GM21825 (cell line): Measurements from ENCODE around the gene FOS.
"Not testable (repeated sequence)": the region's sequence is repeated elsewhere in the genome, so short reads cannot be mapped to it uniquely, and the experiment has no call there.

ENCODE experiments used
- ATAC-seq: cut with Tn5 transposase; IDR thresholded peaks from one replicate; pipeline ENCODE4 v1.9.1; 2021; ENCODE audit warnings: mild to moderate bottlenecking, moderate library complexity; ENCODE audit not compliant: unreplicated experiment

FOS gene

DNA sequence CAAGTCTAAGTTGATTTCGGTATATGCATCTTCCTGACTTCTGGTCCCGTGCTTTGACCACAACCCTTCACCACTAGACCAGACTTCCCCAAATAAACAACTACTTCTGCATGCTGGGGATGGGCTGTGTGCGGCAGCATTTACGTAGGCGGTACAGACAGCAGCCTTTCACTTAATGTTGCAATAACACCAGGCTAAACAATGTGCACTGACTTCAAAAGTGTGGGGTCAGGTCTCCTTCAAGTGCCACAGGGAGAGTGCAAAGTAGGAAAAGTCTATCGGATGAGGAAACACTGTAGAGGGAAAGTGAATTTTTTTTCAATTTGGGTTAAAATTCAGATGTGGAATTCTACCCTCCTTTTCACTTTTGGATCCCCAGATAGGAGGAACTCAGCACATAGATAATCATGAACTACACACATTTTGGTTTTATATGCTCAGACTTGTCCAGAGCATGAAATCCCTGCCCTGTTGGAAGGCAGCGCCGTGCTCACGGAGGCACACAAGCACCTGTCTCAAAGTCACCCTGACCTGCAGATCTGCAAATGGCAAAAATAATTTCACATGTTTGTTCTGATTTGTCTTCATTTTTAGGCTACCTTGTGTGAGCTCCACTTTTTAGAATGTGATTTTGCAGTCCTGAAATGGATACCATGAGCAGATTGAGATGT is 3.6 kb upstream of the FOS start:
- ATAC-seq, result no peak

DNA sequence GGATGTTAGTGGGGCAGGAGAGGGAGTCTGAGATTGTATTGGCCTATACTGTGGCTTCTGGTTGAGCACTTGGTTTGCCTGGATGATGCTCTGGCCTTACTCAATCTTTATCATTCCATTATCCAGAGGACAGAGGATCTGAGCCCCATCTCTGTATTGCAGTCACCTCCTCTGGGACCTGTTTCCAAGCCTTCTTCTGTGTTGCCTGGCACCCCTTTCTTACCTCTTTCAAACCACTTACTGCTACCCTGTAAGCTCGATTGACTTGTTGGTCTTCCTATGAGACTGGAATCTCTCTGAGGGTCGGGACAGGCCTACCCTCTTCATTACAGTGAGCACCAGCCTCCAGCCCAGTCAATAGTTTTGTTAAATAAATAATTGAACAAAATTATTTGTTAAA is 3.0 kb upstream of the FOS start:
- ATAC-seq, result no peak

DNA sequence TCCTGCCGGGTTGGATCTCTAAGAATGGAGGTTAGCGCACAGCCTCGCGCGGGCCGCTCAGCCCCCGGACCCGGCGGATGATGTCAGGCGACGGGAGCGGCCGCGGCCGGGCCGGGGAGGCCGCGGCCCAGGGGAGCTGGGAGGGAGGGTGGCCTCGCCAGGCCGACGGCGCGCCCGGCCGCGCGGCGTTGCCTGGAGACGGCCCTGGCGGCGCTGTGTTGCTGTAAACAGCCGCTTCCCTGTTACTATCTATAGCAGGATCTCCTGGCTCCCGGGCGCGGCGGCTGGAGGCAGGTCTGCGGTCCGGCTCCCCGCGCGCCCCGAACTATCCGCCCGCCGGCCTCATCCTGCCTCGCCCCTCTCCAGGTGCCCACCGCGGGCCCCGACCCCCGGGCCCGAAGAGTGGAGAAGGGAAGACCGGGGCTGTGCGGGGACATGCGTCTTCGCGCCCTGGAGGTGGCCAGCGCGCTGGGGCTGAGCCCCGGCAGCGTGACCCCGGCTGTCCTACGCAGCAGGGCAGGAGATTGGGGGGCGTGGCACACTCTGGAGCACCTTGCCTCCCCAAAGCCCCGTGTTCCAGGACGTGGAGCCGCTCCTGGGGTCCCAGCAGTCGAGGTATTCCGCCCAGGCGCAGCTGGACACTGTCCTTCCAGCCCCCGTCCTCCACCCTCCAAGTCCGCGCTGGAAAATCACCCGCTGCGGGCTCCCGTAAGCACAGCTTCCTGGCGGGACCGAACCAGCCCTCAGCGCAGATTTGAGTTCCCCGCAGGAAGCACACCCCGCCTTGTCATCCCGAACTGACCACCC is 1.4 kb upstream of the FOS start:
- ATAC-seq, result no peak

DNA sequence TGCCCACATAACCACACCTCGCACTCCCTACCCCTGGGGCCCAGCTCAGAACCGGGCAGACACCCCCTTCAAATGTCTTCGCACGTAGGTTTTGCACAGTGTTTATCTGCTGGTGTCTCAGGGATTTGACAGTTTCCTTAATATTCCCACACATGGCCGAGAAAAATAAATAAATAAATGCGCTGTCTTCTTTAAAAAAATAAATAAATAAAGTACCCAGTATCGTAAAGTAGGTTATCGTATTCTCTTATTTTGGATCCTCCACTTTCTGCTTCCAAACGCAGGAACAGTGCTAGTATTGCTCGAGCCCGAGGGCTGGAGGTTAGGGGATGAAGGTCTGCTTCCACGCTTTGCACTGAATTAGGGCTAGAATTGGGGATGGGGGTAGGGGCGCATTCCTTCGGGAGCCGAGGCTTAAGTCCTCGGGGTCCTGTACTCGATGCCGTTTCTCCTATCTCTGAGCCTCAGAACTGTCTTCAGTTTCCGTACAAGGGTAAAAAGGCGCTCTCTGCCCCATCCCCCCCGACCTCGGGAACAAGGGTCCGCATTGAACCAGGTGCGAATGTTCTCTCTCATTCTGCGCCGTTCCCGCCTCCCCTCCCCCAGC is 710 bp upstream of the FOS start:
- no peak for ATAC-seq

DNA sequence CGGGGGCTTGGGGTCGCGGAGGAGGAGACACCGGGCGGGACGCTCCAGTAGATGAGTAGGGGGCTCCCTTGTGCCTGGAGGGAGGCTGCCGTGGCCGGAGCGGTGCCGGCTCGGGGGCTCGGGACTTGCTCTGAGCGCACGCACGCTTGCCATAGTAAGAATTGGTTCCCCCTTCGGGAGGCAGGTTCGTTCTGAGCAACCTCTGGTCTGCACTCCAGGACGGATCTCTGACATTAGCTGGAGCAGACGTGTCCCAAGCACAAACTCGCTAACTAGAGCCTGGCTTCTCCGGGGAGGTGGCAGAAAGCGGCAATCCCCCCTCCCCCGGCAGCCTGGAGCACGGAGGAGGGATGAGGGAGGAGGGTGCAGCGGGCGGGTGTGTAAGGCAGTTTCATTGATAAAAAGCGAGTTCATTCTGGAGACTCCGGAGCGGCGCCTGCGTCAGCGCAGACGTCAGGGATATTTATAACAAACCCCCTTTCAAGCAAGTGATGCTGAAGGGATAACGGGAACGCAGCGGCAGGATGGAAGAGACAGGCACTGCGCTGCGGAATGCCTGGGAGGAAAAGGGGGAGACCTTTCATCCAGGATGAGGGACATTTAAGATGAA is 630 bp downstream of the FOS start:
- ATAC-seq, result no peak

DNA sequence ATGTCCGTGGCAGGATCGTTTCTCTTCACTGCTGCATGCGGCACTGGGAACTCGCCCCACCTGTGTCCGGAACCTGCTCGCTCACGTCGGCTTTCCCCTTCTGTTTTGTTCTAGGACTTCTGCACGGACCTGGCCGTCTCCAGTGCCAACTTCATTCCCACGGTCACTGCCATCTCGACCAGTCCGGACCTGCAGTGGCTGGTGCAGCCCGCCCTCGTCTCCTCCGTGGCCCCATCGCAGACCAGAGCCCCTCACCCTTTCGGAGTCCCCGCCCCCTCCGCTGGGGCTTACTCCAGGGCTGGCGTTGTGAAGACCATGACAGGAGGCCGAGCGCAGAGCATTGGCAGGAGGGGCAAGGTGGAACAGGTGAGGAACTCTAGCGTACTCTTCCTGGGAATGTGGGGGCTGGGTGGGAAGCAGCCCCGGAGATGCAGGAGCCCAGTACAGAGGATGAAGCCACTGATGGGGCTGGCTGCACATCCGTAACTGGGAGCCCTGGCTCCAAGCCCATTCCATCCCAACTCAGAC is 1.2 kb downstream of the FOS start:
- no peak for ATAC-seq

DNA sequence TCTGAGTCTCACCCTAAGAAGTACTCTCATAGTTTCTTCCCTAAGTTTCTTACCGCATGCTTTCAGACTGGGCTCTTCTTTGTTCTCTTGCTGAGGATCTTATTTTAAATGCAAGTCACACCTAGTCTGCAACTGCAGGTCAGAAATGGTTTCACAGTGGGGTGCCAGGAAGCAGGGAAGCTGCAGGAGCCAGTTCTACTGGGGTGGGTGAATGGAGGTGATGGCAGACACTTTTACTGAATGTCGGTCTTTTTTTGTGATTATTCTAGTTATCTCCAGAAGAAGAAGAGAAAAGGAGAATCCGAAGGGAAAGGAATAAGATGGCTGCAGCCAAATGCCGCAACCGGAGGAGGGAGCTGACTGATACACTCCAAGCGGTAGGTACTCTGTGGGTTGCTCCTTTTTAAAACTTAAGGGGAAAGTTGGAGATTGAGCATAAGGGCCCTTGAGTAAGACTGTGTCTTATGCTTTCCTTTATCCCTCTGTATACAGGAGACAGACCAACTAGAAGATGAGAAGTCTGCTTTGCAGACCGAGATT is 1.7 kb downstream of the FOS start:
- no peak for ATAC-seq

DNA sequence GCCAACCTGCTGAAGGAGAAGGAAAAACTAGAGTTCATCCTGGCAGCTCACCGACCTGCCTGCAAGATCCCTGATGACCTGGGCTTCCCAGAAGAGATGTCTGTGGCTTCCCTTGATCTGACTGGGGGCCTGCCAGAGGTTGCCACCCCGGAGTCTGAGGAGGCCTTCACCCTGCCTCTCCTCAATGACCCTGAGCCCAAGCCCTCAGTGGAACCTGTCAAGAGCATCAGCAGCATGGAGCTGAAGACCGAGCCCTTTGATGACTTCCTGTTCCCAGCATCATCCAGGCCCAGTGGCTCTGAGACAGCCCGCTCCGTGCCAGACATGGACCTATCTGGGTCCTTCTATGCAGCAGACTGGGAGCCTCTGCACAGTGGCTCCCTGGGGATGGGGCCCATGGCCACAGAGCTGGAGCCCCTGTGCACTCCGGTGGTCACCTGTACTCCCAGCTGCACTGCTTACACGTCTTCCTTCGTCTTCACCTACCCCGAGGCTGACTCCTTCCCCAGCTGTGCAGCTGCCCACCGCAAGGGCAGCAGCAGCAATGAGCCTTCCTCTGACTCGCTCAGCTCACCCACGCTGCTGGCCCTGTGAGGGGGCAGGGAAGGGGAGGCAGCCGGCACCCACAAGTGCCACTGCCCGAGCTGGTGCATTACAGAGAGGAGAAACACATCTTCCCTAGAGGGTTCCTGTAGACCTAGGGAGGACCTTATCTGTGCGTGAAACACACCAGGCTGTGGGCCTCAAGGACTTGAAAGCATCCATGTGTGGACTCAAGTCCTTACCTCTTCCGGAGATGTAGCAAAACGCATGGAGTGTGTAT is 2.4 kb downstream of the FOS start:
- no peak for ATAC-seq

DNA sequence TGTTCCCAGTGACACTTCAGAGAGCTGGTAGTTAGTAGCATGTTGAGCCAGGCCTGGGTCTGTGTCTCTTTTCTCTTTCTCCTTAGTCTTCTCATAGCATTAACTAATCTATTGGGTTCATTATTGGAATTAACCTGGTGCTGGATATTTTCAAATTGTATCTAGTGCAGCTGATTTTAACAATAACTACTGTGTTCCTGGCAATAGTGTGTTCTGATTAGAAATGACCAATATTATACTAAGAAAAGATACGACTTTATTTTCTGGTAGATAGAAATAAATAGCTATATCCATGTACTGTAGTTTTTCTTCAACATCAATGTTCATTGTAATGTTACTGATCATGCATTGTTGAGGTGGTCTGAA is 3.0 kb downstream of the FOS start:
- ATAC-seq, result no peak

DNA sequence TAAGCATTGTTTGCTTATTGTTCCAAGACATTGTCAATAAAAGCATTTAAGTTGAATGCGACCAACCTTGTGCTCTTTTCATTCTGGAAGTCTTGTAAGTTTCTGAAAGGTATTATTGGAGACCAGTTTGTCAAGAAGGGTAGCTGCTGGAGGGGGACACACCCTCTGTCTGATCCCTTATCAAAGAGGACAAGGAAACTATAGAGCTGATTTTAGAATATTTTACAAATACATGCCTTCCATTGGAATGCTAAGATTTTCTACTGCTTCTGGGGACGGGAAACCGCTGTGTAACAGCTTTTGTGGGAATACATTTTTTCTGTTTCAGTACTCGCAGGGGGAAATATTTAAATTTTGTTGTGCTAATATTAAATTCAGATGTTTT is 3.5 kb downstream of the FOS start:
- ATAC-seq, result no peak

DNA sequence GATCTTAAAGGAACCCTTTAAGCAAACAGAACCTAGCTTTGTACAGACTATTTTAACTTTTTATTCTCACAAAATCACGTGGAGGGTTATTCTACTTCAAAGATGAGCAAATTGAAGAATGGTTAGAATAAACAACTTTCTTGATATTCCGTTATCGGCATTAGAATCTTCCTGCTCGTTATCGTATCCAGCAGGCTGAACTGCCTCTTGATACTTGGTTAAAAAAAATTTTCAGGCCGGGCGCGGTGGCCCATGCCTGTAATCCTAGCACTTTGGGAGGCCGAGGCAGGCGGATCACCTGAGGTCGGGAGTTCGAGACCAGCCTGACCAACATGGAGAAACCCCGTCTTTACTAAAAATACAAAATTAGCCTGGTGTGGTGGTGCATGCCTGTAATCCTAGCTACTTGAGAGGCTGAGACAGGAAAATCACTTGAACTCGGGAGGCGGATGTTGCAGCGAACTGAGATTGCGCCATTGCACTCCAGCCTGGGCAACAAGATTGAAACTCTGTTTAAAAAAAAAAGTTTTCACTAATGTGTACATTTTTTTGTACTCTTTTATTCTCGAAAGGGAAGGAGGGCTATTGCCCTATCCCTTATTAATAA is 4.0 kb downstream of the FOS start:
- ATAC-seq, result not testable (repeated sequence)

DNA sequence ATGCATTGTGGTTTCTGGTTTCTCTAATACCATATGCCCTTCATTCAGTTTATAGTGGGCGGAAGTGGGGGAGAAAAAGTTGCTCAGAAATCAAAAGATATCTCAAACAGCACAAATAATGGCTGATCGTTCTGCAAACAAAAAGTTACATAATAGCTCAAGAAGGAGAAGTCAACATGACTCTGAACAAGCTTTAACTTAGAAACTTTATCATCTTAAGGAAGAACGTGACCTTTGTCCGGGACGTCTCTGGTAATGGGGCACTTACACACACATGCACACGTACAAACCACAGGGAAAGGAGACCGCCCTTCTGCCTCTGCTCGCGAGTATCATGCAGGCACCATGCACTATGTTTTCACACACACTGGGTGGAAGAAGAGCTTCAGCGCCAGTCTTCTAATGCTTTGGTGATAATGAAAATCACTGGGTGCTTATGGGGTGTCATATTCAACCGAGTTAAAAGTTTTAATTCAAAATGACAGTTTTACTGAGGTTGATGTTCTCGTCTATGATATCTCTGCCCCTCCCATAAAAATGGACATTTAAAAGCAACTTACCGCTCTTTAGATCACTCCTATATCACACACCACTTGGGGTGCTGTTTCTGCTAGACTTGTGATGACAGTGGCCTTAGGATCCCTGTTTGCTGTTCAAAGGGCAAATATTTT is 4.7 kb downstream of the FOS start:
- ATAC-seq, result no peak

DNA sequence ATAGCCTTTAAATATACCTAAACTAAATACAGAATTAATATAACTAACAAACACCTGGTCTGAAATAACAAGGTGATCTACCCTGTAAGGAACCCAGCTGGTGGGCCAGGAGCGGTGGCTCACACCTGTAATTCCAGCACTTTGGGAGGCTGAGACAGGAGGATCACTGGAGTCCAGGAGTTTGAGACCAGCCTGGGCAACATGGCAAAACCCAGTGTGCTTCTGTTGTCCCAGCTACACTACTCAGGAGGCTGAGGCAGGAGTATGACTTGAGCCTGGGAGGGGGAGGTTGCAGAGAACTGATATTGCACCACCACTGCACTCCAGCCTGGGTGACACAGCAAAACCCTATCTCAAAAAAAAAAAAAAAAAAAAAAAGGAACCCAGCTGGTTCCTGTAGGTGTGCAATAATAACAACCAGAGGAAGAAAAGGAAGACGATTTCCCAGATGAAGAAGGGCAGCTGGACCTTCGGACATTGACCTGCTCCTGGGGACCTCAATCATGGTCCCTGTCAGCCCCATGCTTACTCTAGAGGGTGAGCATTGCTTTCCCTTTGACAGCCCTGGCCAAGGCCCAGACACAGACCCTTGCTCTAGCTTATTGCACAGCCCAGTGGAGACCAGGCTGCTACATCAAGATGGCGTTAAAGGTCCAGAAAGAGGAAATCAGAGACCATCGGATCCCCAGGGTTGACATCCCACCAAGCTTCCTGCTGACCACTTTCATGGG is 5.4 kb downstream of the FOS start:
- ATAC-seq, result no peak

DNA sequence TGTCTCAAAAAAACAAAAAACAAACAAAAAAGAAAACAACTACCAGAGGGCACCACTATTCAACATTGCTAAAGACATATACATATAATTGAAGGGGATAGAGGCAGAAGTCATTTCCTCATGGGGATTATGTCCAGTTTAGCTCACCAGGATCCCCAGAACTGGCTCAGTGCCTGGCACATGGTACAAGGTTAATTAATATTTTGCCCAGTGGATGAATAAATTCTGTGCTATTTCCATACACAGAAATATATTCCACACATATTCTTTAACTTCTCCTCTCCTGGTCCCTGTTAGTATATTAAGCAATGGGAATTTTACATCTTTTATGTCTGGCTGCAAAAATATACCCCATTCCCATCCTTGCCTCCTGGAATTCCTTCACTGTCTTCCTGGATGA is 6.7 kb downstream of the FOS start:
- ATAC-seq, result no peak

DNA sequence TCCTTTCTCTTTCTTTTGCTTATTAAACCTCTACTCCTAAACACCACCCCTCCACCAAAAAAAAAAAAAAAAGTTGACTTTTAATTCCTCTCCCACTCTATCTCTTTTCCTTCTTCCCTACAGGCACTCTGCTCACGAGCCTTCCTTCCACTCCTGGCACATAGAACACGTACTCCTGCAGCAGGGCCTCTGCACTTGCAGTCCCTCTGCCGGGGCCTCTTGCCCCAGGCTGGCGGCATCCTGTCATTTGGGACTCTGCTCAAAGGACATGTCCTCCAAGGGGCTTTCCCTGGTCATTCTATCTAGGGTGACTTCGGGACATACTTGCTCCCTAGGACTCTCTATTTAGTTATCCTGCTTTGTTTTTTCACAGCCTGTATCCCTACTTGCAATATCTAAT is 7.7 kb downstream of the FOS start:
- ATAC-seq, result no peak

DNA sequence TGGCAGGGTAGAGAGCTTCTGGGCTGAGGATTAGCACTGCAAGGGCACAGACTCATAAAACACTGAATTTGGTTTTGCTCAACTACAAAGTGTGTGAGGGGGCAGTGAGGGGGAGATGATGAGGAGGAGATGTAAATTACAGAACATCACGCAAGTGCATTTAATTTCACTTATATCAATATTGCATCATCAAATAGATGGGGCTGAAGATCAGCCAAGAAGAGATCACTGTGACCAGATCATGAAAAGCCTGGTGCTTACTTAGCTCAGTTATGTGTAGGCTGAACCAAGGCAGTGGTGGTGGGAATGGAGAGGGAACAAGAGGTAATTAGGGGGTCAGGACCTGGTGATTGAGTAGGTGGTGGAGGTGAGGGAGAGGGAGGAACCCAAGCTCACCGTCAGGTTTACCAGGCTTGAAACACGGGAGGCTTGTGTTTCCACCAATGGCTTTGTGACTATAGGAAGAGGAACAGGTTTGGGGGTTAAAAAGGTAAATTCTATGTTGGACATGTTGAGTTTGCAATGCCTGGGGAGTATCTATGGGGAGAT is 11.3 kb downstream of the FOS start:
- no peak for ATAC-seq

DNA sequence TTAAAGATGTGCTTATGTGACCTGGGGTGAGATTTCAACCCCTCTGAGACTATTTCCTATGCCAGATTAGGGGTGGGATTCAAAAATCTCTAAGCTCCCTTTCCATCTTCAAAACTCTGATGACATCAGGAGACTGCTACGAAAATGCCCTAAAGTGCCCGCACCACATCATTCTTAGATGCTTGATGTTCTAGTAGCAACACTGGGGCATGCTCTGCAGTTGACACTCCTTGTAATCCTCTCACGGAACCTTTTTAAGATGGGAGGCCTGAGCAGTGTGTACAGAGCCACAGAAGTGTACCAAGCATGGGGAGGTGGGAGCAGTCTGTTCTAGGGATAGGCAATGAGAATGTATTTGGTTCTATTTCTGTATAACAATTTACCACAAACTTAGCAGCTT is 12.2 kb downstream of the FOS start:
- no peak for ATAC-seq

DNA sequence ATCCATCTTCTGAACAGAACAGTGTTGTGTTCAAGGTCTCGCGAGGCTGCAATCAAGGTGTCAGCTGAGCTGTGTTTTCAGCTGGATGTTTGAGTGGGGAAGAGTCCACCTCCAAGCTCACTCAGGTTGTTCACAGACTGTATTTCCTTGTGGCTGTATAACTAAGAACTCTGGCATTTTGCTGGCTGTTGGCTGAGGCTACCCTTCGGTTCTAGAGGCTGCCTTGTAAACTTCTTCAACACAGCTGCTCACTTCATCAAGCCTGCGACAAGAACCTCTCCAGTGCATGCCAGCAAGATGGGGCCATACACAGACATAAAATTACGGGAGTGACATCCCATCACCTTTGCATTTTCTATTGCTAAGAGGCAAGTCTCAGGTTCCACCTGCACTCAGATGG is 12.7 kb downstream of the FOS start:
- ATAC-seq, result no peak

DNA sequence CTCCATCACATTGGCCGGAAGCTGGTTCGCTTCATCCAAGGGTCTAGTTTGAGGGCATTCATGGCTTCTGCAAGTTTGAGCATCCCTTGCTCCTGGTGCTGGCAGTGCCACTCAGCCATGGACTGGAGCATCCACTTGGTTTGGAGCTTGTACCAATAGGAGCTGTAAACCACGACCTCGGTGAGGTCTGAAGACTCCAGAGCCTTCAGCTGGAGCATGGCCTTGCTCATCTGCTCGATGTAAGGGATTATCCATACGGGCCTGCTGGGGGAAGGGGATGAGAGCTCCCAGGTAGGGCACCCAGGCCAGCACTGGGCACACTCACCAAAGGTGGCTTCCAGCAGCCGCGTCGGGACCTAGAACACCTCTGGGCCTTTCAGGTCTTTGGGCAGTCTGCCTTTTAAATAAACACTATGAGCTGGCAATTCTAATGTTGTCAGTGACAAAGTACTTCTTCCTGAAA is 13.5 kb downstream of the FOS start:
- no peak for ATAC-seq
